GM18517 (cell line): ENCODE results near the gene TMEM181.
"Not testable (repeated sequence)": the region's sequence is repeated elsewhere in the genome, so short reads cannot be mapped to it uniquely, and the experiment has no call there.

Experiments
- ATAC-seq: cut with Tn5 transposase; IDR thresholded peaks from one replicate; pipeline ENCODE4 v1.9.1; 2021; ENCODE audit warnings: mild to moderate bottlenecking, moderate library complexity; ENCODE audit not compliant: unreplicated experiment

The TMEM181 gene

GRCh38 chr6:158536891-158537798, 22.7 kb upstream of the TMEM181 start:
- no peak for ATAC-seq

- no peak for ATAC-seq
These were observed 21.1 kb upstream of the TMEM181 start for GRCh38 chr6:158538741-158539140.

GRCh38 chr6:158539413-158539812, 20.5 kb upstream of the TMEM181 start:
- no peak for ATAC-seq

- no peak for ATAC-seq
These were observed 20.0 kb upstream of the TMEM181 start for GRCh38 chr6:158539881-158540280.

GRCh38 chr6:158543606-158544185, 16.2 kb upstream of the TMEM181 start:
- ATAC-seq: no peak

GRCh38 chr6:158544428-158544827, 15.5 kb upstream of the TMEM181 start:
- ATAC-seq: no peak

- no peak for ATAC-seq
These were observed 14.6 kb upstream of the TMEM181 start for GRCh38 chr6:158545043-158545966.

- ATAC-seq: no peak
These were observed 11.3 kb upstream of the TMEM181 start for GRCh38 chr6:158548418-158549161.

- no peak for ATAC-seq
These were observed 7.7 kb upstream of the TMEM181 start for GRCh38 chr6:158552055-158552795.

- no peak for ATAC-seq
These were observed 7.1 kb upstream of the TMEM181 start for GRCh38 chr6:158552796-158553138.

GRCh38 chr6:158554611-158555361, 5.1 kb upstream of the TMEM181 start:
- ATAC-seq: no peak

- no peak for ATAC-seq
These were observed 3.8 kb upstream of the TMEM181 start for GRCh38 chr6:158556113-158556512.

GRCh38 chr6:158557110-158557509, 2.8 kb upstream of the TMEM181 start:
- not testable (repeated sequence) for ATAC-seq

- ATAC-seq: no peak
These were observed 2.0 kb upstream of the TMEM181 start for GRCh38 chr6:158557927-158558326.

- ATAC-seq: no peak
These were observed 1.2 kb upstream of the TMEM181 start for GRCh38 chr6:158558415-158559306.

GRCh38 chr6:158559338-158559894, 475 bp upstream of the TMEM181 start:
- no peak for ATAC-seq

GRCh38 chr6:158560836-158561320, 987 bp downstream of the TMEM181 start:
- peak; percentile 5 for ATAC-seq
